Inflammatory macrophage (primary cell): ENCODE data around the gene OSMR.
A peak's percentile ranks its signal among the peaks of the same experiment; 100 is the strongest.

ENCODE experiments used
- DNase-seq, 2 donors: peaks; one replicate each; pipeline ENCODE4 v3.0.0-alpha.2; 2020 to 2022

Gene OSMR

DNA sequence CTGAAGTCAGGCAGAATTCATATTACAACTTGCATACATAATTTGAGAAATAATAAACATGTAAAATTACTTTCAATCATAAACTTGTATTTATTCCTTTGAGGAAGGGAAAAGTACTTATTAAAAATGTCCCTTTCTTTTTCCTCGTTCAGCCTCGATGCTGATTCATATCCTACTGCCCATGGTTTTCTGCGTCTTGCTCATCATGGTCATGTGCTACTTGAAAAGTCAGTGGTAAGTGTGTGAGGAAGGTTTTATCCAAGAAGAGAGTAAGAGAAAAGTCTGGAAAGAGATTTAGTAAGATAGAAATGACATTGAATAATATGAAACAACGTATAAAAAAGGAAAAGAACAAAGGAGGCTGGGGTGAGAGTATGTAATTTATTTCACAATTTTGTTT lies 85.9 kb downstream of the OSMR start:
- no peak for DNase-seq

GRCh38 chr5:38932854-38933408 lies 87.1 kb downstream of the OSMR start:
- DNase-seq: no peak

DNA sequence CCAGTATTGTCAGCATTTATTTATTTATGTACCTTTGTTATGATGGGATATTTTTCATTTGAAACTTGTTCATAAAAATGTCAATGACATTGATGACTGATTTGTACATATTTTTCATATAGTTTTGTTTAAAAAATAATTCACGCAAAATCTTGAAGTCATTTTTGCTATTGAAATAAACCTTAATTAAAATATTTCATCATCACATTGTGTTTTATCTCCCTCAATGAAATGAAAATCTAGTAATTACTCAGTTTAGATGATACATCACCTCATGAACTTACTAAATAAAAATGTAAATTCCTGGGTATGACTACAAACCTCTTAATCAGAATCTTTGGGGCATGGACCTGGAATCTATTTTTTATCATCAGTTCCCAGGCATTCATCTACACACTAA lies 89.6 kb downstream of the OSMR start:
- no peak for DNase-seq

GRCh38 chr5:38936269-38936668 lies 90.5 kb downstream of the OSMR start:
- DNase-seq: no peak

GRCh38 chr5:38938424-38938823 lies 92.6 kb downstream of the OSMR start:
- no peak for DNase-seq

GRCh38 chr5:38938973-38939372 lies 93.2 kb downstream of the OSMR start:
- DNase-seq: no peak

DNA sequence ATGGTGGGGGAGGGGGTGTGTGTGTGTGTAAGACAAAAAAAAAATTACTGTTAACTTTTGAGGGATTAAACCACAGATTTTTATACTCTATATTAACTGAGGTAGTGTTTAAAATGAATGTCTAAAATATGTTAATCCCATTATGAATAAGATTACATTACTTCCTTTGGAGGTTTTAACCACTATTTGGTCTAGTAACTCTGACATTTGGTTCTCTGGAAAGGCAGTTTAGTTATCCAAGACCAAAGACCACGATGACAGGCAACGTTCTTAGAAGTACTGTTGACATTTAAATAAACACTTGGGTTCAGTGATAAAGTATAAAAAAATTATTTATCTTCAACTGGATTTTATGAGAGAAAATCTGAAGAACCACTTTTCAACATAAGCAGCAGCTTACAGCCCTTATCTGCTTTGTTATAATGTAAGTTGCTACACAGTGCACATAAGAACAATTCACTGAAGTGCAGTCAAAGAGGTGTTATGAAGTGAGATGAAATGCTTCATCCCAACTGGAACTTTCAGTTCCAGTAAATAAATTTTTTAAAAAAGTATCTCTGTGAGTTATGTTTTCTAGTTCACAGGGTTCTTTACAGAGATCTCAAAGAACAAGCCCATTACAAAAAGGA lies 94.5 kb downstream of the OSMR start:
- no peak for DNase-seq

DNA sequence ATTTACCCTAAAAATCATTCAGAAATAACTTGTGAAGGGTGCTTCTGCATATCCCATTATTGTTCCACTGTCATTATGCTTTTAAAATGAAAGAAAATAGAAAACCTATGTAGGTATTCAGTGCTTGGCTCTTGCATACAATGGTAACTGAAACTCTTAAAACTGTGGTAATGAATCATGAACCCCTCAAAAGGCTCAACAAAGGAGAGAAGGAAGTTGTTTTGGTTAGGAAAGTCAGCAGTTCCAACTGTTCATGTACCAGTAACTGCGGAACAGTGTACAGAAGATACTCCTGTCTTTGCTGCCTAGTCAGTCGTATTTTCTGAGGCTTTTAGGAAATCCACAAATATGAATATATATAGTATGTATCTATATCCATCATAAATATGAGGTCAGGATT lies 96.1 kb downstream of the OSMR start:
- no peak for DNase-seq

DNA sequence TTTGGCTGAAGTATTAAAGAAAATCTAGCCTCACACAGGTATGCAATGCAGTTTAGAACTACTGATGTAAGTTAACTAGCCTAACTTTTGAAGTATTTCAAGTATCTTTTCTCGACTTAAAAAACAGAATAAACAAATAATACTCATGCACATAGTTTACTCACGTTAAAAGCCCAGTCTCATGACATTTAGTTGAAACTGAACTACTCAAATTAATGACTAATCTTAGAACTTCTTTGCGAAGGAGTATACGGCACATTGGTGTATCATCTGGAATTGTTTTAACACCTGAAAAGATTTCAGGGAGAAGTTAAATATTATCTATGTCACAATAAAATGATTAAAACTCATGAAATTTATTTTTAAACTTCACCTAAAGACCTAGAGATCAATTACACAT lies 98.5 kb downstream of the OSMR start:
- no peak for DNase-seq

DNA sequence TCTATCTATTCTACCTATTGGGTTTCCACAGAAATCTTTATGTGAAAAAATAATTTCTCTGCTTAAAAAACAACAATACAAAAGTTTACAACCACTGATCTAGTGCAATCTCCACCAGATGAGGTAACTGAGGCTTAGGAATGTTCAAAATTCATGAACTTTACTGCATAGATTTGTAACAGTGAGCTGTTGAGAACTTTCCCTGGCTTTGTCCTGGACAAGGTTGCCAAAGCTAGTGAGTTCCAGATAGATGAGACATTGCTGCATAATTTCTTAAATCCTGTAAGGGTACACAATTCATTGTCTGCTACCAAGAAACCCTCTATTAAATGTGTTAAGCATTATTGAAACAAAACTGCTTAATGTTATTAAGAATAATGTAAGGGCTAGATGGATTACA lies 102.7 kb downstream of the OSMR start:
- DNase-seq: no peak

DNA sequence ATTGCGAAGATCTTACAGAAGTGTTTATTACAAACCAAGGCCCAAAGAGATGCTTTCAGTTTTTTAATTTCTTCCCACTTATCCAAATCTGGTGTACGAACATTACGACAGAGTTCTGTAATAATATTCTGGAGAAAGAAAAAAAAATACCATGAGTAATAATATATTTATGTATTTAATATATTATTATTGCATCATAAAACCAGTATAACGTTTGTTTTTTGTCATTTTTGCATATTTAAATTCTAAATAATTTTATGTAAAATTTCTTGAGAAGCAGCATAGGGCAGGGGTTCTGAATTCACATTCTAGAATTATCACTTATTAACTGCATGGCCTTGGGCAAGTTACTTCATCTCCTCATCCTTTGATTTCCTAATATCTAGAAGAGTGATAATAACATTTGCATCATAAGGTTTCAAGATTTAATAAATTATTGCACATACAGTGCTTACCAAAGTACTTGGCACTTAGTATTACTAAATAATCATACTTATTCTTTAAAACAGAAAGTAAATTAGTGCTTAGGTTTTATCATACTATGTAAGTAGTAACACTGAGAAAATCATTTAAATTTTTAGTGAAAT lies 107.7 kb downstream of the OSMR start:
- peak in 1 of 2 donors; percentile 10 for DNase-seq

DNA sequence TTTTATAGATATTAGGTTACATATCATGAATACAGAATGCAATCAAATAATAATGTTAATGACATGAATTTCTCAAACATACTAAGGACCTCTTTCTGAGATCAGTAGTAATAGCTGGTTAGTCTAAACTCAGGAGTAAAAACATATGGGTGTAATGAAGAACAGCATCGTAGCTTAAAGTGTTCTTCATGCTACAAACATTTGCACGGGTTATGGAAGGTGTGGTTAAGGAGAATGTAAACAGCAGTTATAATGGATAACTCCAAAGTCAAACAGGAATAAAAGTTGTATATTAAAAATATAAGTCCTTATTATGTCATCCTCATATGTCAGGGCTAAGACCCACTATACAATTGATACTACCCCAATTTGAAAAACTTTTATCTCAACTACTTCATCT lies 115.9 kb downstream of the OSMR start:
- no peak for DNase-seq

DNA sequence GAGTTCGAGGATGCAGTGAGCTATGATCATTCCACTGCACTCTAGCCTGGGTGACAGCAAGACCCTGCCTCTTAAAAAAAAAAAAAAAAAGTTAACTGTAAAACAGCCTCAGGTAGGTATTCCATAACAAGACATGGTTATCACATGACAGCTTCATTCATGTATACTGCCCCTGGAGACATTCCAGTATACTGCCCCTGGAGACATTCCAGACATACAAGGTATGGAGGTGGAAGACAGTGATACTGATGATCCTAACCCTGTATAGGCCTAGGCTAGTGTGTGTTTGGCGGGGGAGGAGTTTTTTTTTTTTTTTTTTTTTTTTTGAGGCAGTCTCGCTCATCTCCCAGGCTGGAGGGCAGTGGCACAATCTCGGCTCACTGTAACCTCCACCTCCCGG lies 122.9 kb downstream of the OSMR start:
- DNase-seq: no peak

DNA sequence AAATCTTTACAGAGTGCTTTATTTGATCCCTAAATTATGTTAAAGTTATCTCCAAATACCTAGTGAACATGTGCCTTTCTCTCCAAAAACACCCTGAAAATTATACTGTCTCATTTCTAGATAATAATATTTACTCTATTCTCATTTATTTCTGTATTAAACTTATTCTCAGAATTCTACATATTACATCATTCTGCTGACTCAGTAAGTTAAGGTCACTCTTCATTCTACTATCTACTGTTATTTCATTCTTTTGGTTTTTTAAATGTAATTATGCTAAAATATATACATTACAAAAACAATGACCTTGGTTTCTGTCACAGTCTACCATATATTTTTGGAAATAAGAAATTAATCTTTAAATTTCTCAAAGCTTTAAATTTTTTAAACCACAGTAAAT lies 132.2 kb downstream of the OSMR start:
- DNase-seq: no peak

DNA sequence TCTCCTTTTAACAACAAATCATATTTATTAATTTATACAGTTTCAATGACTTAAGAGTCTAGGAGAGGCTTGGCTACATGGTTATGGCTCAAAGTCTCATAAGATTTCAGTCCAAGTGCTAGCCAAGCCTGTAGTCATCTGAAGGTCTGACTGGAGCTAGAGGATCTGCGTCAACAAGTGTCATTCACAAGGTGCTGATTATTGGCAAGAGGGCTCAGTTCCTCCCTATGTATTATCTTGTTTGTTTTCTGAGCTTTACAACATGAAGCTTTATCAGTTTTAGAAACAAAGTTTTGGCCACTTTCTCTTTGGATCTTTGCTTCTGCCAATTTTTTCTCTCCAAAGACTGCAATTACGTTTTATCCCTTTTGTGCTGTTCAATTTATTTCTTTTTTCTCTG lies 133.7 kb downstream of the OSMR start:
- DNase-seq: no peak
